Measurements from ENCODE around the gene ENDOU.

GRCh38 chr12:47698631-47699030 is 26.7 kb downstream of the ENDOU start:
- TF ChIP-seq POLR2A (IDR thresholded peaks at IDR 0.05) (no peak), CTCF (IDR thresholded peaks at IDR 0.05) (no peak), POLR2AphosphoS5 (IDR thresholded peaks at IDR 0.05; ENCODE audit: insufficient read depth in 1 of 2, low read depth in 1 of 2) (no peak)

Data from vagina (tissue), 2 donors.